Embryonic facial prominence (tissue), 1 donor: Measurements from ENCODE around the gene BPGM.

ENCODE experiments used
- DNase-seq: peaks from one replicate; pipeline ENCODE4 v3.0.0-alpha.2; 2016; ENCODE audit errors: extremely low spot score

The BPGM gene

GRCh38 chr7:134646425-134647305 is at the start of gene BPGM:
BPGM (plus strand) TSS chr7:134646853; CDS start chr7:134661508, 14,655 bp downstream.
- peak; percentile 100 for DNase-seq

- no peak for DNase-seq
These were observed 47.3 kb upstream of the BPGM start for GRCh38 chr7:134599371-134599770.

- no peak for DNase-seq
These were observed 45.2 kb upstream of the BPGM start for GRCh38 chr7:134601459-134601858.

GRCh38 chr7:134602881-134603451 is 43.7 kb upstream of the BPGM start:
- no peak for DNase-seq

GRCh38 chr7:134605978-134606923 is 40.4 kb upstream of the BPGM start:
- peak; percentile 57 for DNase-seq

GRCh38 chr7:134611611-134612151 is 35.0 kb upstream of the BPGM start:
- no peak for DNase-seq

- no peak for DNase-seq
These were observed 34.5 kb upstream of the BPGM start for GRCh38 chr7:134612197-134612596.

- no peak for DNase-seq
These were observed 32.9 kb upstream of the BPGM start for GRCh38 chr7:134613623-134614347.

- DNase-seq, result no peak
These were observed 30.0 kb upstream of the BPGM start for GRCh38 chr7:134616611-134617010.

GRCh38 chr7:134618756-134619530 is 27.7 kb upstream of the BPGM start:
- DNase-seq, result no peak

GRCh38 chr7:134619627-134620331 is 26.9 kb upstream of the BPGM start:
- no peak for DNase-seq

GRCh38 chr7:134622303-134622995 is 24.2 kb upstream of the BPGM start:
- DNase-seq, result no peak

- no peak for DNase-seq
These were observed 23.5 kb upstream of the BPGM start for GRCh38 chr7:134623193-134623592.

- no peak for DNase-seq
These were observed 21.1 kb upstream of the BPGM start for GRCh38 chr7:134625550-134625949.

- no peak for DNase-seq
These were observed 19.4 kb upstream of the BPGM start for GRCh38 chr7:134627109-134627774.

GRCh38 chr7:134627775-134628153 is 18.9 kb upstream of the BPGM start:
- no peak for DNase-seq

GRCh38 chr7:134629445-134629844 is 17.2 kb upstream of the BPGM start:
- no peak for DNase-seq

- DNase-seq, result no peak
These were observed 16.4 kb upstream of the BPGM start for GRCh38 chr7:134630237-134630636.

GRCh38 chr7:134630893-134631292 is 15.8 kb upstream of the BPGM start:
- no peak for DNase-seq
